A549 (cell line): ENCODE results near the gene MTAP. TPM values are rescaled to one million over a fixed set of nuclear protein-coding genes. Genes with fewer than 3 reads are reported as not detected.
A peak's percentile ranks its signal among the peaks of the same experiment; 100 is the strongest.

ENCODE experiments used
- ATAC-seq, 2 experiments: fragments of 200-7000 bp in 1 of 2; fragments of >200 bp in 1 of 2; cut with Nextera tagmentation in 1 of 2; cut with Tn5 transposase in 1 of 2; 3 replicates each; pipeline versions ENCODE4 v1.8.0 to v1.9.1; 2018 to 2020; ENCODE audit warnings: mild to moderate bottlenecking in 1 of 2, moderate library complexity in 1 of 2
- CTCF ChIA-PET: fragments of 300-600 bp; sonication (Branson Sonifier 250); formaldehyde crosslinking; extraction: SDS; loops from one replicate; lab custom pipeline; 2021; ENCODE audit warnings: antibody characterized with exemption, inconsistent platforms; lab: Yijun Ruan, JAX
- POLR2A ChIA-PET: fragments of 350-600 bp; formaldehyde crosslinking; extraction: SDS; loops from one replicate; lab custom pipeline; 2021; ENCODE audit warnings: antibody characterized with exemption, inconsistent platforms; lab: Yijun Ruan, JAX
- DNase-seq, 2 experiments: peaks; one replicate each; pipeline versions ENCODE4 v3.0.0 to v3.0.0-alpha.2; 2011 to 2016; ENCODE audit warnings: low read depth in 1 of 2, low spot score in 1 of 2
- FAIRE-seq: peaks from 2 replicates; lab custom pipeline; 2011; peaks lifted over from hg19 to GRCh38; lab: Jason Lieb, UNC
- H3K27ac ChIP-seq, 2 experiments: fragments of >200 bp; sonication (Bioruptor Twin); formaldehyde crosslinking; 3 replicates each; pipeline ENCODE4 v1.5.1; 2016 to 2017
- H3K4me1 ChIP-seq: fragments of >200 bp; sonication (Bioruptor Twin); formaldehyde crosslinking; 3 replicates; pipeline ENCODE4 v1.6.1; 2016
- H3K4me2 ChIP-seq: fragments of >200 bp; sonication (Bioruptor Twin); formaldehyde crosslinking; 3 replicates; pipeline ENCODE4 v1.6.1; 2016
- H3K4me3 ChIP-seq: fragments of >200 bp; sonication (Bioruptor Twin); formaldehyde crosslinking; 3 replicates; pipeline ENCODE4 v1.5.1; 2016
- H3K9me3 ChIP-seq: fragments of >200 bp; sonication (Bioruptor Twin); formaldehyde crosslinking; 3 replicates; pipeline ENCODE4 v1.6.1; 2016
- ATOH8 ChIP-seq: fragments of 250-450 bp; sonication (Bioruptor Pico); IDR thresholded peaks from 2 replicates; pipeline ENCODE4 v1.5.0; 2020; ENCODE audit warnings: low read depth, mild to moderate bottlenecking, moderate library complexity
- BHLHE40 ChIP-seq: IDR thresholded peaks from 2 replicates; pipeline ENCODE4 v1.6.1; 2012; ENCODE audit warnings: low read depth, low read length, inconsistent platforms
- CBX8 ChIP-seq: fragments of 200-600 bp; sonication (generic); IDR thresholded peaks from 2 replicates; pipeline ENCODE4 v1.6.1; 2016
- CEBPB ChIP-seq, 2 experiments: fragments of >200 bp in 1 of 2; sonication (Bioruptor Twin) in 1 of 2; formaldehyde crosslinking in 1 of 2; IDR thresholded peaks; 2 replicates each; pipeline ENCODE4 v1.6.1; 2012 to 2016
- CHD2 ChIP-seq: fragments of 150-350 bp; IDR thresholded peaks from 2 replicates; pipeline ENCODE4 v1.6.1; 2014; ENCODE audit warnings: low read length; ENCODE audit not compliant: partially characterized antibody
- CTCF ChIP-seq: fragments of >200 bp; sonication (Bioruptor Twin); formaldehyde crosslinking; IDR thresholded peaks from 3 replicates; pipeline ENCODE4 v1.5.1; 2016
- E2F6 ChIP-seq: IDR thresholded peaks from 2 replicates; pipeline ENCODE4 v1.6.1; 2012; ENCODE audit warnings: low read depth, borderline replicate concordance
- FOSB ChIP-seq: fragments of 250-450 bp; sonication (Bioruptor Pico); IDR thresholded peaks from 2 replicates; pipeline ENCODE4 v1.5.0; 2020; ENCODE audit warnings: mild to moderate bottlenecking, moderate library complexity
- HOXA7 ChIP-seq: fragments of 250-450 bp; sonication (Bioruptor Pico); IDR thresholded peaks from 2 replicates; pipeline ENCODE4 v1.5.0; 2020; ENCODE audit warnings: mild to moderate bottlenecking, moderate library complexity
- JUN ChIP-seq, 2 experiments: fragments of >200 bp; sonication (Bioruptor Twin); formaldehyde crosslinking; IDR thresholded peaks; 2 replicates in 1 of 2; 3 replicates in 1 of 2; pipeline ENCODE4 v1.6.1; 2016 to 2017
- MAX ChIP-seq: IDR thresholded peaks from 2 replicates; pipeline ENCODE4 v1.6.1; 2012
- MAZ ChIP-seq: fragments of 150-350 bp; IDR thresholded peaks from 2 replicates; pipeline ENCODE4 v1.6.1; 2014; ENCODE audit warnings: antibody characterized with exemption, low read depth, low read length, borderline replicate concordance
- NFE2L2 ChIP-seq: fragments of 150-350 bp; conservative IDR thresholded peaks from 2 replicates; pipeline ENCODE4 v1.6.1; 2014; ENCODE audit warnings: low read length
- NR3C1 ChIP-seq: fragments of >200 bp; sonication (Bioruptor Twin); formaldehyde crosslinking; IDR thresholded peaks from 3 replicates; pipeline ENCODE4 v1.6.1; 2017
- RARB ChIP-seq: fragments of 250-450 bp; sonication (Bioruptor Pico); IDR thresholded peaks from 2 replicates; pipeline ENCODE4 v1.8.0; 2021; ENCODE audit warnings: mild to moderate bottlenecking, moderate library complexity
- SREBF2 ChIP-seq: fragments of 450-650 bp; IDR thresholded peaks from 2 replicates; pipeline ENCODE4 v1.6.1; 2014; ENCODE audit warnings: mild to moderate bottlenecking, moderate library complexity
- TFCP2L1 ChIP-seq: fragments of 250-450 bp; sonication (Bioruptor Pico); IDR thresholded peaks from 2 replicates; pipeline ENCODE4 v1.5.0; 2021; ENCODE audit warnings: mild to moderate bottlenecking
- ZC3H11A ChIP-seq: fragments of 450-650 bp; IDR thresholded peaks from 2 replicates; pipeline ENCODE4 v1.6.1; 2014; ENCODE audit warnings: antibody characterized with exemption, mild to moderate bottlenecking
- WGBS: methylation state at CpG from one replicate; pipeline ENCODE4 v1.1.6; 2017; ENCODE audit errors: missing lambda C conversion rate; 5-methylcytosine and 5-hydroxymethylcytosine counted together
- polyA plus RNA-seq, 4 experiments: library from polyadenylated mRNA; depleted of rRNA in 3 of 4; stranded (reverse); fragments of >200 nt; fragmentation: RNase III in 1 of 4; extraction: RNeasy Plus Mini Kit Qiagen cat#74134 plus additional on column Dnase treatment in 1 of 4; gene quantifications; 2 replicates in 3 of 4; 3 replicates in 1 of 4; pipeline ENCODE4 v1.2.3, GENCODE V29; 2011 to 2017

The MTAP gene
- polyA plus RNA-seq, 2 of the 4 experiments (the other 2 are of a cell fraction), result 4.1 to 35.6 TPM

GRCh38 chr9:21904371-21904770 is 101.9 kb downstream of the MTAP start:
- no peak for DNase-seq
- CTCF ChIA-PET, result no interaction called here
- H3K4me2 ChIP-seq, result no peak overlapping the region
- TF ChIP-seq JUN (IDR thresholded peaks at IDR 0.05), result no peak
- TF ChIP-seq CBX8, result no peak
- no peak for TF ChIP-seq CEBPB (IDR thresholded peaks at IDR 0.05)
- no peak for TF ChIP-seq E2F6
- no peak for TF ChIP-seq MAZ
- no peak for TF ChIP-seq HOXA7 (CRISPR knock-in tag)
- no peak for TF ChIP-seq BHLHE40
- WGBS, result no CpG with 5 or more reads among the region's 4 CpGs
- ATAC-seq, result no peak
- POLR2A ChIA-PET, result no interaction called here
- H3K4me3 ChIP-seq, result no peak overlapping the region
- H3K4me1 ChIP-seq, result peaks cover 4% of the 10 kb centered on the region; the same call in 1 of the 3 replicates
- no peaks in the 10 kb centered on the region for H3K9me3 ChIP-seq
- FAIRE-seq, result no peak
- H3K27ac ChIP-seq, result no peak overlapping the region

- Histone ChIP-seq H3K9me3 (no peaks in the 10 kb centered on the region), H3K27ac (no peak overlapping the region), H3K4me2 (no peak overlapping the region), H3K4me3 (no peak overlapping the region), H3K4me1 (peaks cover 4% of the 10 kb centered on the region; the same call in 1 of the 3 replicates)
- WGBS, result no CpG with 5 or more reads among the region's 3 CpGs
- POLR2A ChIA-PET, result no interaction called here
- no peak for ATAC-seq
- FAIRE-seq, result no peak
- CTCF ChIA-PET, result no interaction called here
- no peak for DNase-seq
- TF ChIP-seq CTCF, result no peak
- TF ChIP-seq RARB (CRISPR knock-in tag), result no peak
- no peak for TF ChIP-seq SREBF2
- no peak for TF ChIP-seq NR3C1
- TF ChIP-seq TFCP2L1, result no peak
Measured at GRCh38 chr9:21904776-21905175, 102.3 kb downstream of the MTAP start.

GRCh38 chr9:21906213-21906612 is 103.8 kb downstream of the MTAP start:
- no peak for DNase-seq
- Histone ChIP-seq H3K4me1 (peaks cover 4% of the 10 kb centered on the region; the same call in 1 of the 3 replicates), H3K9me3 (no peaks in the 10 kb centered on the region), H3K27ac (no peak overlapping the region), H3K4me3 (no peak overlapping the region)
- POLR2A ChIA-PET, result no interaction called here
- no CpG with 5 or more reads among the region's 4 CpGs for WGBS
- no peak for FAIRE-seq
- ATAC-seq, result no peak
- TF ChIP-seq RARB (CRISPR knock-in tag) (no peak), FOSB (CRISPR knock-in tag) (no peak), CHD2 (no peak)
- TF ChIP-seq, all 56 proteins: peak for 0
- no peak overlapping the region for H3K4me2 ChIP-seq
- CTCF ChIA-PET, result no interaction called here

GRCh38 chr9:21906881-21907280 is 104.4 kb downstream of the MTAP start:
- Histone ChIP-seq H3K9me3 (no peaks in the 10 kb centered on the region), H3K4me1 (peaks cover 4% of the 10 kb centered on the region; the same call in 1 of the 3 replicates), H3K27ac (peak overlapping the region; percentile 12 to 79; a peak in 5 of 6 replicates)
- ChIA-PET CTCF (interaction anchor here (0.7 kb wide), 2 partner anchors 75 to 217 kb away, joined by 3 to 4 read pairs; no protein-coding TSS in a partner anchor), POLR2A (interaction anchor here (0.7 to 1.1 kb wide), 3 partner anchors 74 to 220 kb away, joined by 4 to 11 read pairs (median 8); no protein-coding TSS in a partner anchor)
- ATAC-seq, result no peak
- peak in 1 of 2 experiments; percentile 0 for DNase-seq
- 87% methylated on average over 3 of the region's 3 CpGs for WGBS
- TF ChIP-seq ZC3H11A (no peak), MAX (no peak), ATOH8 (0 out of 2 replicates have a peak, but pooled peaks have one; percentile 36), NFE2L2 (no peak)
- TF ChIP-seq, all 56 proteins: peak for 1
- Histone ChIP-seq H3K4me3 (no peak overlapping the region), H3K4me2 (no peak overlapping the region)
- no peak for FAIRE-seq
